ENCODE data around the gene ATXN2.

The ATXN2 gene

GRCh38 chr12:111409780-111410430, 189.2 kb downstream of the ATXN2 start:
- no peak overlapping the region for H3K4me3 ChIP-seq (ENCODE audit: low read length)
- WGBS = 66% methylated on average over 14 of the region's 14 CpGs
- no peak overlapping the region for H3K9ac ChIP-seq (ENCODE audit: low read depth, low read length)
- no peaks in the 10 kb centered on the region for H3K36me3 ChIP-seq (ENCODE audit: insufficient read depth, low read length)
- H3K4me1 ChIP-seq (ENCODE audit: insufficient read depth, low read length) = peaks cover 50% of the 10 kb centered on the region
- peak overlapping the region; percentile 48 for H3K27ac ChIP-seq (ENCODE audit: low read depth, low read length)
- no peaks in the 10 kb centered on the region for H3K9me3 ChIP-seq (ENCODE audit: insufficient read depth, low read depth, low read length)
- no peaks in the 10 kb centered on the region for H3K27me3 ChIP-seq (ENCODE audit: insufficient read depth, low read length)

- Histone ChIP-seq H3K9ac (ENCODE audit: low read depth, low read length) (no peak overlapping the region), H3K4me1 (ENCODE audit: insufficient read depth, low read length) (peaks cover 55% of the 10 kb centered on the region), H3K27ac (ENCODE audit: low read depth, low read length) (peak overlapping the region; percentile 48), H3K27me3 (ENCODE audit: insufficient read depth, low read length) (no peaks in the 10 kb centered on the region), H3K36me3 (ENCODE audit: insufficient read depth, low read length) (no peaks in the 10 kb centered on the region), H3K4me3 (ENCODE audit: low read length) (no peak overlapping the region), H3K9me3 (ENCODE audit: insufficient read depth, low read depth, low read length) (no peaks in the 10 kb centered on the region)
- 91% methylated on average over 15 of the region's 15 CpGs for WGBS
Observed at GRCh38 chr12:111409403-111409779, 189.7 kb downstream of the ATXN2 start.

- H3K9ac ChIP-seq (ENCODE audit: low read depth, low read length) = no peak overlapping the region
Observed at GRCh38 chr12:111408686-111409402, 190.3 kb downstream of the ATXN2 start.

GRCh38 chr12:111408116-111408440, 191.0 kb downstream of the ATXN2 start:
- peaks cover 53% of the 10 kb centered on the region for H3K4me1 ChIP-seq (ENCODE audit: insufficient read depth, low read length)
- H3K27me3 ChIP-seq (ENCODE audit: insufficient read depth, low read length) = no peaks in the 10 kb centered on the region
- no peaks in the 10 kb centered on the region for H3K9me3 ChIP-seq (ENCODE audit: insufficient read depth, low read depth, low read length)
- WGBS = no CpG with 5 or more reads among the region's 1 CpG
- no peaks in the 10 kb centered on the region for H3K36me3 ChIP-seq (ENCODE audit: insufficient read depth, low read length)
- peak overlapping the region; percentile 74; the same call in 1 of the 2 replicates for H3K4me3 ChIP-seq (ENCODE audit: low read length)
- no peak overlapping the region for H3K9ac ChIP-seq (ENCODE audit: low read depth, low read length)
- H3K27ac ChIP-seq (ENCODE audit: low read depth, low read length) = no peak overlapping the region

More at GRCh38 chr12:111408686-111409402, 190.3 kb downstream of the ATXN2 start:
- H3K27ac ChIP-seq (ENCODE audit: low read depth, low read length) = no peak overlapping the region
- WGBS = 93% methylated on average over 3 of the region's 4 CpGs
- no peaks in the 10 kb centered on the region for H3K36me3 ChIP-seq (ENCODE audit: insufficient read depth, low read length)
- H3K4me1 ChIP-seq (ENCODE audit: insufficient read depth, low read length) = peaks cover 57% of the 10 kb centered on the region
- no peak overlapping the region for H3K4me3 ChIP-seq (ENCODE audit: low read length)
- H3K9me3 ChIP-seq (ENCODE audit: insufficient read depth, low read depth, low read length) = no peaks in the 10 kb centered on the region
- no peaks in the 10 kb centered on the region for H3K27me3 ChIP-seq (ENCODE audit: insufficient read depth, low read length)

GRCh38 chr12:111407377-111408115, 191.6 kb downstream of the ATXN2 start:
- Histone ChIP-seq H3K9me3 (ENCODE audit: insufficient read depth, low read depth, low read length) (no peaks in the 10 kb centered on the region), H3K4me1 (ENCODE audit: insufficient read depth, low read length) (peaks cover 49% of the 10 kb centered on the region), H3K27me3 (ENCODE audit: insufficient read depth, low read length) (no peaks in the 10 kb centered on the region), H3K27ac (ENCODE audit: low read depth, low read length) (peak overlapping the region; percentile 17; the same call in 1 of the 2 replicates), H3K9ac (ENCODE audit: low read depth, low read length) (peak overlapping the region; percentile 66; the same call in 1 of the 2 replicates), H3K4me3 (ENCODE audit: low read length) (peak overlapping the region; percentile 74), H3K36me3 (ENCODE audit: insufficient read depth, low read length) (no peaks in the 10 kb centered on the region)
- 51% methylated on average over 9 of the region's 9 CpGs for WGBS

- Histone ChIP-seq H3K9me3 (ENCODE audit: insufficient read depth, low read depth, low read length) (no peaks in the 10 kb centered on the region), H3K9ac (ENCODE audit: low read depth, low read length) (peak overlapping the region; percentile 66), H3K27me3 (ENCODE audit: insufficient read depth, low read length) (no peaks in the 10 kb centered on the region), H3K4me3 (ENCODE audit: low read length) (peak overlapping the region; percentile 74), H3K27ac (ENCODE audit: low read depth, low read length) (peak overlapping the region; percentile 38; the same call in 1 of the 2 replicates), H3K4me1 (ENCODE audit: insufficient read depth, low read length) (peaks cover 41% of the 10 kb centered on the region), H3K36me3 (ENCODE audit: insufficient read depth, low read length) (no peaks in the 10 kb centered on the region)
- 7% methylated on average over 28 of the region's 34 CpGs for WGBS
Observed at GRCh38 chr12:111406474-111407376, 192.4 kb downstream of the ATXN2 start.

GRCh38 chr12:111405859-111406473, 193.1 kb downstream of the ATXN2 start, which contains the start of gene SH2B3:
Gene SH2B3 (plus strand): TSS chr12:111405923. CDS start chr12:111418146, 12,223 bp downstream.
- no peaks in the 10 kb centered on the region for H3K36me3 ChIP-seq (ENCODE audit: insufficient read depth, low read length)
- H3K9me3 ChIP-seq (ENCODE audit: insufficient read depth, low read depth, low read length) = no peaks in the 10 kb centered on the region
- peak within 1 kb of the TSS; percentile 86 for H3K9ac ChIP-seq (ENCODE audit: low read depth, low read length)
- no peaks in the 10 kb centered on the region for H3K27me3 ChIP-seq (ENCODE audit: insufficient read depth, low read length)
- WGBS = under 1% methylated on average over 72 of the region's 80 CpGs
- peak within 1 kb of the TSS; percentile 74 for H3K4me3 ChIP-seq (ENCODE audit: low read length)
- peaks cover 33% of the 10 kb centered on the region for H3K4me1 ChIP-seq (ENCODE audit: insufficient read depth, low read length)
- peak within 1 kb of the TSS; percentile 74 for H3K27ac ChIP-seq (ENCODE audit: low read depth, low read length)

- WGBS = under 1% methylated on average over 59 of the region's 59 CpGs
- no peaks in the 10 kb centered on the region for H3K9me3 ChIP-seq (ENCODE audit: insufficient read depth, low read depth, low read length)
- H3K36me3 ChIP-seq (ENCODE audit: insufficient read depth, low read length) = no peaks in the 10 kb centered on the region
- H3K27me3 ChIP-seq (ENCODE audit: insufficient read depth, low read length) = no peaks in the 10 kb centered on the region
- H3K9ac ChIP-seq (ENCODE audit: low read depth, low read length) = peak overlapping the region; percentile 86
- peak overlapping the region; percentile 74 for H3K27ac ChIP-seq (ENCODE audit: low read depth, low read length)
- H3K4me3 ChIP-seq (ENCODE audit: low read length) = peak overlapping the region; percentile 74
- H3K4me1 ChIP-seq (ENCODE audit: insufficient read depth, low read length) = peaks cover 28% of the 10 kb centered on the region
Observed at GRCh38 chr12:111405149-111405858, 193.8 kb downstream of the ATXN2 start.

- no peaks in the 10 kb centered on the region for H3K27me3 ChIP-seq (ENCODE audit: insufficient read depth, low read length)
- WGBS = 38% methylated on average over 18 of the region's 21 CpGs
- no peaks in the 10 kb centered on the region for H3K9me3 ChIP-seq (ENCODE audit: insufficient read depth, low read depth, low read length)
- peak overlapping the region; percentile 74 for H3K27ac ChIP-seq (ENCODE audit: low read depth, low read length)
- H3K9ac ChIP-seq (ENCODE audit: low read depth, low read length) = peak overlapping the region; percentile 86
- peak overlapping the region; percentile 74 for H3K4me3 ChIP-seq (ENCODE audit: low read length)
- H3K4me1 ChIP-seq (ENCODE audit: insufficient read depth, low read length) = peaks cover 21% of the 10 kb centered on the region
- no peaks in the 10 kb centered on the region for H3K36me3 ChIP-seq (ENCODE audit: insufficient read depth, low read length)
Observed at GRCh38 chr12:111404362-111405148, 194.6 kb downstream of the ATXN2 start.
